AG10803 (cell line): ENCODE results near the gene OR12D1.

Experiments
- DNase-seq: peaks from one replicate; pipeline ENCODE4 v3.0.0; 2010; ENCODE audit warnings: low read depth
- H3K4me3 ChIP-seq: 2 replicates; pipeline ENCODE4 v1.5.1; 2011; ENCODE audit warnings: mild to moderate bottlenecking, low read length, control low read depth
- TF ChIP-seq, protein P1 (sequence below): conservative IDR thresholded peaks from 2 replicates; pipeline ENCODE4 v1.5.1; 2011; ENCODE audit warnings: mild to moderate bottlenecking, low read length, control low read depth, inconsistent platforms

The OR12D1 gene

DNA sequence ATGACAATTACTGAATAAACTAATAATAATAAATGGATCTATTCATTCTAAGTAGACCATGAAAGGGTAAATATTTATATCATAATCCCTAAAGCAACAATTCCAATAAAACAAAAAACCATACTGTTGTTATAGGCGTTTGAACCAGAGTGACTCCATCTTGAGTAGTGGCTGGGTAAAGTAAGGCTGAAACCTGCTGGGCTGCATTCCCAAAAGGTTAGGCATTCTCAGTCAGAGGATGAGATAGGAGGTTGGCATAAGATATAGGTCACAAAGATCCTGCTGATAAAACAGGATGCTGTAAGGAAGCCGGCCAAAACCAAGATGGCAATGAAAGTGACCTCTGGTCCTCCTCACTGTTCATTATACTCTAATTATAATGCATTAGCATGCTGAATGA is 50.6 kb downstream of the OR12D1 start:
- H3K4me3 ChIP-seq: no peak overlapping the region
- TF ChIP-seq, protein P1, sequence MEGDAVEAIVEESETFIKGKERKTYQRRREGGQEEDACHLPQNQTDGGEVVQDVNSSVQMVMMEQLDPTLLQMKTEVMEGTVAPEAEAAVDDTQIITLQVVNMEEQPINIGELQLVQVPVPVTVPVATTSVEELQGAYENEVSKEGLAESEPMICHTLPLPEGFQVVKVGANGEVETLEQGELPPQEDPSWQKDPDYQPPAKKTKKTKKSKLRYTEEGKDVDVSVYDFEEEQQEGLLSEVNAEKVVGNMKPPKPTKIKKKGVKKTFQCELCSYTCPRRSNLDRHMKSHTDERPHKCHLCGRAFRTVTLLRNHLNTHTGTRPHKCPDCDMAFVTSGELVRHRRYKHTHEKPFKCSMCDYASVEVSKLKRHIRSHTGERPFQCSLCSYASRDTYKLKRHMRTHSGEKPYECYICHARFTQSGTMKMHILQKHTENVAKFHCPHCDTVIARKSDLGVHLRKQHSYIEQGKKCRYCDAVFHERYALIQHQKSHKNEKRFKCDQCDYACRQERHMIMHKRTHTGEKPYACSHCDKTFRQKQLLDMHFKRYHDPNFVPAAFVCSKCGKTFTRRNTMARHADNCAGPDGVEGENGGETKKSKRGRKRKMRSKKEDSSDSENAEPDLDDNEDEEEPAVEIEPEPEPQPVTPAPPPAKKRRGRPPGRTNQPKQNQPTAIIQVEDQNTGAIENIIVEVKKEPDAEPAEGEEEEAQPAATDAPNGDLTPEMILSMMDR: no peak
- DNase-seq: no peak

DNA sequence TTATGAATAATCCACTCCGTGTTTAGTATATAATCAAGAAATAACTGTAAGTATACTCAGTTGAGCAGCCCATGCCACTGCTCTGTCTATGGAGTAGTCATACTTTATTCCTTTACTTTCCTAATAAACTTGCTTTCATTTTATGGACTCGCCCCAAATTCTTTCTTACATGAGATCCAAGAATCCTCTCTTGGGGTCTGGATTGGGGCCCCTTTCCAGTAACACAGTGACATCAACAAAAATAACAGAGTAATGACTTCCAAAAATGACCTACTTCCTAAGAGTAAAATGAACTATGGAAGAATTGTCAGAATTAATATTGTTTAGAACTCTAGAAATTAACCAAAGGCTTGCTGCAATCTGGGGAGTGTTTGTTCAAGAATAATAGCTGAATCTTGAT is 51.1 kb downstream of the OR12D1 start:
- H3K4me3 ChIP-seq: no peak overlapping the region
- DNase-seq: no peak
- TF ChIP-seq, protein P1: no peak

DNA sequence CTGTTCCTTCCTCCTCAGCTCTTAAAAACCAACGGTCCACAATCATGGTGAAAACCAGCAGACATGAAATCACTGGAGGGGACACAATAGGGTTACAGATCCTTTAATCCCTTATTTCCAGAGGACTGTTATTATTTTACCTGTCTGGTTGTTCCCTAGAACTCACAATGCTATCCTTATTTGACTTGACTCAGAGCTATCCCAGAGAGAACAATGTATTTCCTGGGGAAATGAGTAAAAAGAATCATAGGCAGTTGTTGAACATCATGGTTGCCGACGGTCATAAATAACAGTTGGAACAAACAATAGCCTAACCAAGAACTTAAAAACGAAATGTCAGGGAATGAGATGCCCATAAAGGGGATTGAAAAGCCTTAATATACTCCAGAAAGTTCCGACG is 51.5 kb downstream of the OR12D1 start:
- TF ChIP-seq, protein P1: no peak
- no peak overlapping the region for H3K4me3 ChIP-seq
- no peak for DNase-seq
